Fibroblast of the aortic adventitia (primary cell): Measurements from ENCODE around the gene ITM2C. TPM values are rescaled to one million over a fixed set of nuclear protein-coding genes. Genes with fewer than 3 reads are reported as not detected.

Experiments used
- DNase-seq: peaks from one replicate; pipeline ENCODE4 v3.0.0-alpha.2; 2010; ENCODE audit warnings: low read depth
- H3K4me3 ChIP-seq: 2 replicates; pipeline ENCODE4 v1.5.1; 2011; ENCODE audit warnings: low read depth, mild to moderate bottlenecking, control low read depth, low read length, moderate library complexity
- total RNA-seq: library from RNA; depleted of rRNA; stranded (reverse); fragments of >200 nt; gene quantifications from 2 replicates; pipeline ENCODE4 v1.2.3, GENCODE V29; 2012; ENCODE audit warnings: low replicate concordance
- TF ChIP-seq, protein P1 (sequence below): IDR thresholded peaks from 2 replicates; pipeline ENCODE4 v1.5.1; 2011; ENCODE audit warnings: mild to moderate bottlenecking, low read length, control low read depth, inconsistent platforms; ENCODE audit not compliant: insufficient read depth

The ITM2C gene
- total RNA-seq, 1 donor = 26.5 TPM

DNA sequence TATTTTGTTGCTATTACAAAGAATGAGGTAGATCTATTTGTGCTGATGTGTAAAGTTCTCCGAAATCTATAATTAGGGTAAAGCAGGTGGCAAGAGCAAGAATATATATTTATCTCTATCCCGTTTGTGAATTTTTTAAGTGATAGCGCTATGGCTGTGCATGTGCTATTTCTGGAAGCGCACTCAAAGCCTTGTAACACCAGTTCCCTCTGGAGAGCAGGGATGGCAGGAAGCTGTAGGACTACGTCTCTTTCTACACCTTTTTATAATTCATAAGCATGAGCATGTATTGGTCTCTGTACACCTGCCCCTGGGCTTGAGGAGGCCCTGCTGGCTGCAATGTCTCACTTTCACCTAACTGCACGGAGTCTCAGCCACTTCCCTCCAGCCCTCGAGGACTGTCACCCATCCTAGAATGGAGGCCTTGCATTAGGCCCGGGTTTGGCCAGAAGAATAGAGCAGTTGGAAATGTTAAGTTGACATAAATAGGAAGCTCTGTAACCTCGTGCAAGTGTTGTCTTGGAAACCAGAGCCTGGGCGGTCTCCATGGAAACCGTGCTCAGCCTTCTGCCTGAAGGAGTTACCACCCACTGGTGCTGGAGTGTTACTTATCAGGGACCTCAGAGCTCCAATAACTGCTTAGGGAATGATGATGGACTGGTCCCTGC, 20.9 kb downstream of the ITM2C start:
- no peak overlapping the region for H3K4me3 ChIP-seq
- DNase-seq = peak; percentile 46
- TF ChIP-seq, protein P1, sequence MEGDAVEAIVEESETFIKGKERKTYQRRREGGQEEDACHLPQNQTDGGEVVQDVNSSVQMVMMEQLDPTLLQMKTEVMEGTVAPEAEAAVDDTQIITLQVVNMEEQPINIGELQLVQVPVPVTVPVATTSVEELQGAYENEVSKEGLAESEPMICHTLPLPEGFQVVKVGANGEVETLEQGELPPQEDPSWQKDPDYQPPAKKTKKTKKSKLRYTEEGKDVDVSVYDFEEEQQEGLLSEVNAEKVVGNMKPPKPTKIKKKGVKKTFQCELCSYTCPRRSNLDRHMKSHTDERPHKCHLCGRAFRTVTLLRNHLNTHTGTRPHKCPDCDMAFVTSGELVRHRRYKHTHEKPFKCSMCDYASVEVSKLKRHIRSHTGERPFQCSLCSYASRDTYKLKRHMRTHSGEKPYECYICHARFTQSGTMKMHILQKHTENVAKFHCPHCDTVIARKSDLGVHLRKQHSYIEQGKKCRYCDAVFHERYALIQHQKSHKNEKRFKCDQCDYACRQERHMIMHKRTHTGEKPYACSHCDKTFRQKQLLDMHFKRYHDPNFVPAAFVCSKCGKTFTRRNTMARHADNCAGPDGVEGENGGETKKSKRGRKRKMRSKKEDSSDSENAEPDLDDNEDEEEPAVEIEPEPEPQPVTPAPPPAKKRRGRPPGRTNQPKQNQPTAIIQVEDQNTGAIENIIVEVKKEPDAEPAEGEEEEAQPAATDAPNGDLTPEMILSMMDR = no peak

DNA sequence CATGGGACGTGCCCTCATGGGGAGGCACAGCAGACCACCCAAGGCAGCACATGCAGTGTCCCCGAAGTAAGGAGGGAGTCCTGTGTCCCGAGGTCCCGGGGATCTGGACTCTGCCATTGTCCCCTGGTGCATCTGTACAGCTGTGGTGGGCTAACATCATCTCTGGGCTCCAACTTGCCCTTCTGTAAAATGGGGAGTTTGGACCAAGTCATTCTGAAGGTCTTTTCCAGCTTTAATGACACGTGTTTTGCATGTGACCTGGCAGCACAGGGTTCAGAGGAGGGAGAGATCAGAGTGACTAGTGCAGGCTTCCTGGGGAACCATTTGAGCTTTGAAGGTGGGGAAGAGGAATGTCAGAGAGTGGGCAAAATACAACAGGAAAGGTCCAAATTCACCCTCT, 21.5 kb downstream of the ITM2C start:
- TF ChIP-seq, protein P1 = no peak
- H3K4me3 ChIP-seq = no peak overlapping the region
- DNase-seq = no peak

DNA sequence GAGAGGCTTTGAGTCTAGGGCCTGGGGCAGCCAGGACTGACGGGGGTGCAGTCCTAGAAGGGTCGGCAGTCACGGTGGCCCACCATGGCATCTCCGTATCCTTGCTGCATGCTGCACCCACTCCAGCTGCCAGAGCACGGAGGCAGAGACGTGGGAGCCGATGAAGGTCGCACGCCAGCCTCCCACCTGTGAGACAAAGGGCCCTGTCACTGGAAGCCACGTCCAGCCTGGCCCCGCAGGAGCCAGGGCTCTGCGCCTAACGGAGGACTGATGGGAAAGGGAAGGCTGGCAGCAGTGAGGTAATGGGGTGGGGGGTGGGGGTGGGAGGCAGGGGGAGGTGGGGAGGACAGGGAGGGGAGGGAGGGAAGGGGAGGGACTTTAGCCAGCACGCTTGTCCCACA, 21.9 kb downstream of the ITM2C start:
- H3K4me3 ChIP-seq = no peak overlapping the region
- no peak for DNase-seq
- TF ChIP-seq, protein P1 = no peak

DNA sequence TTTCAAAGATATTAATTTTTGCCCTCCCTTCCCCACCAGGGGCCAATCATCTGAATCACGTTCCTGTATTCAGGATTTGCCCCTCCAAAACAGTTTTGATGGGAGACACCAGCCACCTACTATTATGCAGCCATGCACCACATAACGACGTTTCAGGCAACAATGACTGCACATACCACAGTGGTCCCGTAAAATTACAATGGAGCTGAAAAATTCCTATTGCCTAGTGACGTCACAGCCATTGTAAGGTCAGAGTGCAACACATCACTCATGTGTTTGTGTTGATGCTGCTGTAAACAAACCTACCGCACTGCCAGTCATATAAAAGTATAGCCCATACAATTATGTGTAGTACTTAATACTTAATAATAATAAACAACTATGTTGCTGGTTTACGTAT, 22.6 kb downstream of the ITM2C start:
- TF ChIP-seq, protein P1 = no peak
- no peak overlapping the region for H3K4me3 ChIP-seq
- no peak for DNase-seq

DNA sequence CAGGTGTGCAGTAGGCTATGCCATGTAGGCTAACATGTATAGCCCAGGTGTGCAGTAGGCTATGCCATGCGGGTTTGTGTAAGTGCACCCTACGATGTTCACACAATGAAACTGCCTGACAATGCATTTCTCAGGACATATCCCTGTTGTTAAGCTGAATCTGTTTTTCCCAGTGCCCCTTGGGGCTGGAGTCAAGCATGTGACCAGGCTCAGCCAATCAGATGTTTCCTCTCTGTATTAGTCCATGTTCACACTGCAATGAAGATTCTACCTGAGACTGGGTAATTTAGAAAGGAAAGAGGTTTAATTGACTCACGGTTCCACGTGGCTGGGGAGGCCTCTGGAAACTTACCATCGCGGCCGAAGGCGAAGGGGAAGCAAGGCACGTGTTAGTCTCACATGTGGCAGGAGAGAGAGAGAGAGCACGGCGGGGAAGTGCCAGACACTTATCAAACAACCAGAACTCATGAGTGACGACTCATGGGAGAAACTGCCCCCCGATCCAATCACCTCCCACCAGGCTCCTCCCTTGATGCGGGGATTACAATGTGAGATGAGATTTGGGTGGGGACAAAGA, 24.2 kb downstream of the ITM2C start:
- no peak overlapping the region for H3K4me3 ChIP-seq
- TF ChIP-seq, protein P1 = no peak
- no peak for DNase-seq

DNA sequence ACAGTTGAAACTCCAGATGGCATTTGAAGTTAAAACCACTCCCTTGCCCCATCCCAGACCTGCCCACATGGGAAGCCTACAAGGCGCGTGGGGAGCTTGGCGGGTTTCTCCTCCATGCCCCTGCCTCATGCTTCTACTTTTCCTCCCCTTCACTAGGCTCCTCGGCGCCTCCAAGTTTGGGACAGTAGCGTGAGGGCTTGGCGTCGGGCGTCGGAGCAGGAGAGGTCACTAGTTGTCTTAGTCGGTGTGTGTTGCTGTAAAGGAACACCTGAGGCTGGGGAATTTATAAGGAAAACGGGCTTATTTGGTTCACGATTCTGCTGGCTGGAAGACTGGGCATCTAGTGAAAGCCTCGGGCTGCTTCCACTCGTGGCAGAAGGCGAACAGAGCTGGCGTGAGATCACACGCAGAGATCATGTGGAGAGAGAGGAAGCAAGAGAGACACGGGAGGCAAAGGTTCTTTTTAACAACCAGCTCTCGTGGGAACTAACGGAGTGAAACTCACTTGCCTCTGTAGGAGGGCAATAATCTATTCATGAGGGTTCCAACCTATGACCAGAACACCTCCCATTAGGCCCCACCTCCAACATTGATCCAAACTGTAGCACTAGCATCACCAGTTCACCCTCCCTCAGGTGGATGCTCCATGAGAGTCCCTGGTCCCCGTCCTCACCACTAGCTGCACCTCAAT, 25.3 kb downstream of the ITM2C start:
- TF ChIP-seq, protein P1 = no peak
- H3K4me3 ChIP-seq = no peak overlapping the region
- DNase-seq = no peak
